ENCODE measurements around the gene POU6F2.

DNA sequence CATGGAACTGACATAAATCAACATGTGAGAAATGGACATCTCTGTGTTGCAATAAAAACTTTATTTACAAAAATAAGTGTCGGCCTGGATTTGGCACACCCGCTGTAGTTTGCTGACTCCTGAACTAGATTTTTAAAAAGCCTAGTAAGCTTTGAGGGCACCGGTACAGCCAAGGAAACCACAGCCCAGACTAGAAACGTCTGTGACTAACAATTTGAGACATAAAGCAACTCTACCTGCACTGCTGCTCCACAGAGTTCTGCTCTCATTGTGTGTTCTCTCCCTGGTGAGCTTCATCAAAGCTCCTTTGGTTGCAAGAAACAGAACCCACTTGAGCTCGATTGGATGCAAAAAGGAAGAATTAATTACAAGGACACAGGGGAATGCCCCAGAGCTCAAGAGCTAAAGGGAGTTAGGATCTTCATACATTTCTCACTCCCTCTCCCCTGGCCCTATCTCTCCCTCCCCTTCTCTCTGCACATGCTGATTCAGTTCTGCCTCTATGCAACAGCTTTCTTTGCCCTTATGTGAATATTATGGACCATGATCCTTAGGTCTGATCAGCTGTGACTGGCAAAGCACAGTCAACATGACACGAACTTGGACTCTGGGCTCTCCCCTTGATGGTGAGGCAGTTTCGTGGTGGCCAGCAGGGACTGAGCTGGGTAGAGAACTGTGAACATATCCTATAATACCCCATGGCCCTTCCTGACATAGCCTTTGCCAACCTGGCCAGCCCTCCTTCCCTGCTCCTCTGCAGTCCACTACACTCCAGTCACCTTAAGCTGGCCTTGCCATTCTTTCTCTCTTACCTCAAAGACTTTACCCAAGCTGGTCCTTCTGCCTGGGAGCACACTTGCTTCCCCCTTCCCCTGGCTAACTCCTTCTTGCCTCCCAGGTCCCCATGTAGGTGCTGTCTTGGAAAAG, 511.0 kb downstream of the POU6F2 start:
- TF ChIP-seq, protein P1, sequence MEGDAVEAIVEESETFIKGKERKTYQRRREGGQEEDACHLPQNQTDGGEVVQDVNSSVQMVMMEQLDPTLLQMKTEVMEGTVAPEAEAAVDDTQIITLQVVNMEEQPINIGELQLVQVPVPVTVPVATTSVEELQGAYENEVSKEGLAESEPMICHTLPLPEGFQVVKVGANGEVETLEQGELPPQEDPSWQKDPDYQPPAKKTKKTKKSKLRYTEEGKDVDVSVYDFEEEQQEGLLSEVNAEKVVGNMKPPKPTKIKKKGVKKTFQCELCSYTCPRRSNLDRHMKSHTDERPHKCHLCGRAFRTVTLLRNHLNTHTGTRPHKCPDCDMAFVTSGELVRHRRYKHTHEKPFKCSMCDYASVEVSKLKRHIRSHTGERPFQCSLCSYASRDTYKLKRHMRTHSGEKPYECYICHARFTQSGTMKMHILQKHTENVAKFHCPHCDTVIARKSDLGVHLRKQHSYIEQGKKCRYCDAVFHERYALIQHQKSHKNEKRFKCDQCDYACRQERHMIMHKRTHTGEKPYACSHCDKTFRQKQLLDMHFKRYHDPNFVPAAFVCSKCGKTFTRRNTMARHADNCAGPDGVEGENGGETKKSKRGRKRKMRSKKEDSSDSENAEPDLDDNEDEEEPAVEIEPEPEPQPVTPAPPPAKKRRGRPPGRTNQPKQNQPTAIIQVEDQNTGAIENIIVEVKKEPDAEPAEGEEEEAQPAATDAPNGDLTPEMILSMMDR (IDR thresholded peaks at IDR 0.05), result no peak
- TF ChIP-seq POLR2A (IDR thresholded peaks at IDR 0.05), result no peak
